HG03575 (cell line): ENCODE results near the gene ZC3H18.
"Not testable (repeated sequence)": the region's sequence is repeated elsewhere in the genome, so short reads cannot be mapped to it uniquely, and the experiment has no call there.

Source experiments
- ATAC-seq: cut with Tn5 transposase; IDR thresholded peaks from one replicate; pipeline ENCODE4 v1.9.1; 2021; ENCODE audit not compliant: unreplicated experiment, insufficient number of reproducible peaks, low FRiP score; ENCODE audit errors: extremely low read depth

ZC3H18 gene

GRCh38 chr16:88596483-88596882 lies 26.3 kb downstream of the ZC3H18 start:
- no peak for ATAC-seq

- no peak for ATAC-seq
Measured at GRCh38 chr16:88597856-88598491, 27.8 kb downstream of the ZC3H18 start.

GRCh38 chr16:88599092-88599733 lies 29.0 kb downstream of the ZC3H18 start:
- ATAC-seq = no peak

DNA sequence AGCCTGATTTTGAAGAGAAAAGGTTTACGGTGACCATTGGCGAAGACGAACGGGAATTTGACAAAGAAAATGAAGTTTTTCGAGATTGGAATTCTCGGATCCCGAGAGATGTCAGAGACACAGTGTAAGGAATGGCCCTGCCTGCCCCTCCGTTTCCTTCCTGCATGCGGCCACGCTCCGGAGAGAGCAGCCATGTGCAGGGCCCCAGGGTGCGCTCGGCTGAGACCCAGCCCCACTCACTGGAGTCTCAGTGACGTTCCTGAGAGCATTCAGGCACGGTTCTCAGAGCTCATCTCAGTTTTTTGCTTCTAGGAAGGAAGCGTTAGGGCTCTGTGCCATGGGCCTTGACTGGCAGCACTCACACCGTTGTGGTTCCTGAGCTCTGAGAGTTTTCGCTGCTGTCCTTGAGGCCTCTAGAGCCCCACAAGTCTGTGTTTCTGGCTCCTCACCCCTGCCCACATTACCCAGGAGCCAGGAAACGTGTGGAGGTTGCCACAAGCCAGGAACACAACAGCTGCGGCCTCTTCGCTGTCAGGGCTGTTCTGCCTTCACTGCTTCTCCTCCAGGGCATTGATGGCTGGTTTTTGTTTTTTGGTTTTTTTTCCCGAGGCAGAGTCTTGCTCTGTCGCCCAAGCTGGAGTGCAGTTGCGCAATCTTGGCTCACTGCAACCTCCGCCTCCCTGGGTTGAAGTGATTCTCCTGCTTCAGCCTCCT lies 29.8 kb downstream of the ZC3H18 start:
- no peak for ATAC-seq

DNA sequence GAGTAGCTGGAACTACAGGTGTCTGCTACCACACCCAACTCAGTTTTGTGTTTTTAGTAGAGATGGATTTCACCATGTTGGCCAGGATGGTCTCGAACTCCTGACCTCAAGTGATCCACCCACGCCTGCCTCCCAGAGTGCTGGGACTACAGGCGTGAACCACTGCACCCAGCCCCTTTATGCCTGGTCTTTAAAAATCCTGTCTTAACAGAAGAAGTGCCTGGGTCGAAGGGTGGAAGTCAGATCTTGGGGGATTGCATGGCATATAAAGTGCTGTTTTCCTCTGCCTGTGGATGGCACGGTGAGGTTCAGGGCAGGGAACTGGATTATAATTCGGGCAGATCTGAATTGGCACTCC lies 30.3 kb downstream of the ZC3H18 start:
- ATAC-seq = no peak

DNA sequence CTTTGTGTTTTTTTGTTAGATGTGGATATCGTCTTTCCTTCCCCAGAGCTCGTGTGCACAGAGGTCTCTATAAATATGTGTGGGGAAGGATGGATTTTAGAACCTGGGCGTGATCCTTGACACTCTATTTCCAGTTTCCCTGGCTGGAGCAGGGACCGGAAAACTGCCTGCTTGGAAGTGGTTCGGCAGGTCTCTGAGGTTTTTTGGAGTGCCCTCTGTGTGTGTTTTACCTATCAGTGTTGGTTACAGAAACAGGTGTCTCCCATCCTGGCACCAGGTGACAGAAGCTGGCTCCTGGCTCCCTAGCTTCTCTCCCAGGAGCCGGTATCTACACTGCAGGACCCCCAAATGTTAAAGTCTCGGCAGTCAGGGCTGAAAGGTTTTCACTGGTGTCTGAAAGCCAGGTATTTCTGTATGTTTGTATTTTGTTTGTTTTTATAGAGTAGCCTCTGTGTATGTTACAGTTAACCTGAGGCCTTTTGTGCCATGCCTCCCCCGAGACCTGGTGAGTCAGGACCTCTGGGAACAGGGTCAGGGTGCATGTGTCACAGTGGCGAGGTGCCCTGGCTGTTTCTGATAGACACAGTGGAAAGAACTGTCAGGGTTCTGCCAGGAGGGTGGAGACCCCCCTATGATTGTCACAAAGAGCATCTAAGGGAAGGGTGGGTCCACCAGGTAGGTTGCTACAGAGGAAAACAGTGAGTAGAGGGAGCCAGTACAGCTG lies 31.3 kb downstream of the ZC3H18 start:
- ATAC-seq = no peak

DNA sequence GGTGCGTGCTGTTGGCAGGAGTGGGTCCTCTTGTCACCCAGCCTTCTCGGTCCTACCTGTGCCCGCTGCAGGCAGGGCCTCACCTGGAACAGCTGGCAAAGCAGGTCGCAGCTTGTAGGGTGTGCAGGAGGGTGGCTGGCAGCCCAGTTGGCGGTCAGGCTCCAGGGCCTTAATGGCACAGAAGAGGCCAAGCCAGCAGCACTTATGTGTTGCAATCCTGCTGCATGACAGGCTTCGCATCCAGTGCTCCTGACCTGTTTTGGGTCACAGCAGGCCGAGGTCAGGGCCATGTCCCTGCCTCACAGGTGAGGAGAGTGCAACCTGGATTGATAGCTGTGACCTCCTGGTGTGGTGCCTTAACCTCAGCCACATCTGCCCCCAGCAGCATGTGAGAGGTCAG lies 31.9 kb downstream of the ZC3H18 start:
- ATAC-seq = no peak

GRCh38 chr16:88605186-88606147 lies 35.3 kb downstream of the ZC3H18 start:
- ATAC-seq = no peak

GRCh38 chr16:88606148-88606757 lies 36.0 kb downstream of the ZC3H18 start:
- ATAC-seq = no peak

DNA sequence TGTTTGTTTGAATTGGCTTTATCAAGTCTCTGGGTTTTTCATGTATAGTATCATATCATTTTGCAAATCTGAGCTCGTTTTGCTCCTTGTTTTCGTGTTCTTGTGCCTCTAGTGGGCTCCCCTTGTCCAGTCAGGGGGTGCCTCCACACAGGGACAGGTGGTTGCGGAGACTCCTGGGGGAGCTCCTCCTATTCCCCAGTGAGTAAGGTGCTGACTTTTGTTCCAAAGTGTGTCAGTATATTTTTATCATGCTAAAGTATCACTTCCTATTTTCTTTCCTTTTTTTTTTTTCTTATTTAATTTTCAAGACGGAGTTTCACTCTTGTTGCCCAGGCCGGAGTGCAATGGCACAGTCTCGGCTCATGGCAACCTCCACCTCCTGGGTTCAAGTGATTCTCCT lies 37.9 kb downstream of the ZC3H18 start:
- ATAC-seq = no peak

GRCh38 chr16:88609426-88609825 lies 39.2 kb downstream of the ZC3H18 start:
- ATAC-seq = not testable (repeated sequence)

DNA sequence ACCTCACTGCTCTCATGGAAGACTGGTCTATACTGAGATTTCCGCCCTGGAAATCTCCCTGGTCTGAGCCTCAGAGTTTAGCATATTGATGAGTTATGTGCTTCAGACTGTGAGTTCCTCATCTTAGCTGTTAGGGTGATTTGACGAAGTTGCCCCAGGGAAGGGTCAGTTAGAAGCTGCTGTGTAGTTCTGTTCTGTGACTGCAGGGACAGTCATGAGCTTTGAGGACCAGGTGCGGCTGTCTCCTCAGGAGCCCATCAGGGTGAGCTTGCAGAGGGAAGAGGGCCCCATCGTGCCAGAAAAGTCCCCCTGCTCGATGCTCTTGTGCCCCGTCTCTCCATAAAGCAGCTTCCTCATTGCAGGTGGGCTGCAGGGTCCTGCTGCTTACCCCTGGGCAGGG lies 39.9 kb downstream of the ZC3H18 start:
- ATAC-seq = no peak

- no peak for ATAC-seq
Measured at GRCh38 chr16:88610909-88611812, 41.0 kb downstream of the ZC3H18 start.

- no peak for ATAC-seq
Measured at GRCh38 chr16:88613293-88613692, 43.1 kb downstream of the ZC3H18 start.

- ATAC-seq = no peak
Measured at GRCh38 chr16:88613911-88614817, 44.0 kb downstream of the ZC3H18 start.

GRCh38 chr16:88614818-88615580 lies 44.8 kb downstream of the ZC3H18 start:
- ATAC-seq = no peak
